ENCODE results near the gene DIP2C.
"Not testable (repeated sequence)": the region's sequence is repeated elsewhere in the genome, so short reads cannot be mapped to it uniquely, and the experiment has no call there.

Gene DIP2C

DNA sequence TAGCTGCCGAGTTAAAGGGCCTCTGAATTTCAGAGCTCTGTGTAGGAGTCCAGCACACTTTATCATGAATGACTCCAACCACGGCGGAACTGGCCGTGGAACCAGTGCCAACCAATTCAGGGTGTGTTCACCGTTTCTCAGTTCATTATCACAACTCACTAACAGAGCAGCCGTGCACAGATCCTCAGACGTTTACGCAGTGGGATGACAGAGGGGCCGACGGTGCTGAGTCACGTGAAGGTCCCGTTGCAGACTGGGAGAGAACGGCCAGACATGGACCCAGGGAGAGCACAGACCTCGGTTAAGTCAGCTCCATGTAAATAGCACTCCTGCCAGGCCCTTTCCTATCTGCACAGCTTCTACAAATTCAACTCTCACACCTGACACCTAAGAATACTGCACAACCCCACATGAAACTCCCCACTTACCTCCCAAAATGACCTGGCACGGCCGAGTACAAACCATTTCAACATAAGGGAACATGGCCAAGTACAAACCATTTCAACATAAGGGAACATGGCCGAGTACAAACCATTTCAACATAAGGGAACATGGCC, 95.5 kb downstream of the DIP2C start:
- no peak for DNase-seq (ENCODE audit: low spot score)

- DNase-seq (ENCODE audit: low spot score), result no peak
Observed at GRCh38 chr10:593421-593820, 96.0 kb downstream of the DIP2C start.

- DNase-seq (ENCODE audit: low spot score), result no peak
Observed at GRCh38 chr10:593016-593415, 96.5 kb downstream of the DIP2C start.

DNA sequence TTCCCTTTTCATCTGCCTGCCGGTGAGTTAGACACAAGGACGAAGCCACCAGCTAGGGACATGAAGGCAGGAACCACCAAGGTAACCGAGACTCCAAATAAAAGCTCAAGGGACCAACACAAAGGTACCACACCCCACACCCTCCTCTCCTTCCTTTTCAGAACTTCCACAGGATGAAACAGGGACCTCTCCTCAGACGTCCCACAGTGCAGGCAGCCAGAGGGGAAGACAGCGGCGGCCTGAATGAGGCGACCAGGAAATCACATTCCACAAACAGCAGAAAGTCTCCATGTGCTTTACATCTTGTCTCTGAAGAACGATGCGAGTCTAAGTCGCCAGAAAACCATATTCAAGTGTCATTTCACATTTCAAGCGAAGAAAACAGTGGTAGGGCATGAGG, 97.8 kb downstream of the DIP2C start:
- no peak for DNase-seq (ENCODE audit: low spot score)

GRCh38 chr10:590721-591120, 98.7 kb downstream of the DIP2C start:
- no peak for DNase-seq (ENCODE audit: low spot score)

DNA sequence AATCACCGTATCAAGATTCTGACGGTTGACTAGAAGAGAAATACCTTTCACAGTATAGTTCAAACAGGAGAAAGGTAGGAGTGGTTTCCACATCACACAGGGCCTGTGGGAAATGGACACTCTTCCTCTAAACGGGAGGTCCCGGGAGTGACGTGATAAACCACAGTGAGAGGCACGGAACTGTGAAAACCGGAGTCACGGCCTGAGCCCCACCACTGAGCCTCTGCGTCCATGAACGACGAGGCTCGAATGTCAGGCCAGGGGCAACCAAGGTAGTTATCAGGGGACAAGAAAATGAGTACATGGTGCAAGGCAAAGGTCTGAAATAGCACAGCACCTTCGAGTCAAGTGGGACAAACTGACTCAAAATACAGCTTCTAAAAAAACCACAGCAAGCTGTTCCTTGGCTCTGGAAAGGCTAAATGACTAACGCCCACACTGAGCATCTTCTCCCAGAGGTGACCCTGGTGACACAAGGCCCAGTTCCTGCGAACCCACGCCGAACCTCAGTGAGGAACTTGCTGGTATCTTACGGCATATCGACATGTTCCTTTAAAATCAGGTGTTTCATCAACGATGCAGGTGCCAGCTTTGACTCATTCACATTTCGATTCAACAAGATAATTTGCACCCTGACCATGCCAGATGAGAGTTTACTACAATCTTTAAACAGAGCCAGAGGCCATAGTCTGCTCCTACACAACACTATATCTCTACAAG, 99.3 kb downstream of the DIP2C start:
- DNase-seq (ENCODE audit: low spot score), result no peak

DNA sequence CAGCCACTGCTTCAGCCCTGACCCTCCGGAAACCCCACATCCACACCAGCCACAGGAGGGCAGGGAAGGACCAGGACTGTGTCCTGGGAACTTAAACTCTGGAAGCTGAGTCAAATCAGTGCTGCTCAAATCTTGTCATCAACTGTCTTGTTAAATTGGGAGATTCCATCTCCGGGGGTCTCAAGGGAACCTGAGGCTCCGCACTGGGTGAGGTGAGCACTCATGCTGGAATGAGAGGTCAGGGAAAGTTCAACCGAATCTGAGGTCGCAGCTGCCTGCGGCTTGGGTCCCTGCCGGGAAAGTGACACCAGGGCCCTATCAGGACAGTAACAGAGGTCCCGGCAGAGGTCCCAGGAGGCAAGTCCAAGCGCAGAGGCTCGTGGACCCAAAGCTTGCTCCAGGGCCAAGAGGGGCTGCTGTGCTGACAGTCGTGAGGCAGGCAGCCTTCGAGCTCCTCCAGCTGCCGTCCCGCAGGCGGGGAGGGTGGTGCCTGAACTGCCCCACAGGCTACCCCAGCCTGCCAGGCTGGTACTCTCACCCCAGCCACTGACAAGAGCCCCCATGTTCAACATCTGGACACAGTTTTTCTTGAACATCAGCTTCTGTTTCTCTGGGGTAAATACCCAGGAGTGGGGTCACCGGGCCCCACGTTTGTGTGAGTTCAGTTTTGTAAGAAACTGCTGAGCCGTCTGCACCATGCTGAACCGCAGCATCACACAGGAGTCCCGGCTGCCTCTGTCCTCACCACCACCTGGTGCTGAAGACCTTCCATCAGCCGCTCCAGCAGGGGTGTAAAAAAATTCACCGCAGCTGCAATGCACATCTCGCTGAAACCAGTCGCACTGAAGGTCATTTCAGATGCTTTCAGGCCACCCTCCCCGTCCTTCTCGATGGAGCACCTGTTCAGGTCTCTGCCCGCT, 101.0 kb downstream of the DIP2C start:
- DNase-seq (ENCODE audit: low spot score), result no peak

DNA sequence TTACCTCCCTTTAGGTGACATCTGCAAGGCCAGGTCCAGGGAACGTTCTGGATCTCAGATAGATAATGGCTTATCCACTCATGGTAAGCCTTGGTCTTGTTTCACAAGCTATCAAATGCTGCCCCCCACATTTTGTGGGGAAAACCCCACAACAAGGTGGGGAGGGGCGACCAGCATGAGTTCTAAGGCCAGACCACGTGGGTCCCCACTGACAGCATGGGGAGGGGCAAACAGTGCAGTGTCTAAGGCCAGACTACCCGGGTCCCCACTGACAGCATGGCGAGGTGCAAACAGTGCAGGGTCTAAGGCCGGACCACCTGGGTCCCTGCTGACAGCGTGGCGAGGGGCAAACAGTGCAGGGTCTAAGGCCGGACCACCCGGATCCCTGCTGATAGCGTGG, 102.8 kb downstream of the DIP2C start:
- no peak for DNase-seq (ENCODE audit: low spot score)

DNA sequence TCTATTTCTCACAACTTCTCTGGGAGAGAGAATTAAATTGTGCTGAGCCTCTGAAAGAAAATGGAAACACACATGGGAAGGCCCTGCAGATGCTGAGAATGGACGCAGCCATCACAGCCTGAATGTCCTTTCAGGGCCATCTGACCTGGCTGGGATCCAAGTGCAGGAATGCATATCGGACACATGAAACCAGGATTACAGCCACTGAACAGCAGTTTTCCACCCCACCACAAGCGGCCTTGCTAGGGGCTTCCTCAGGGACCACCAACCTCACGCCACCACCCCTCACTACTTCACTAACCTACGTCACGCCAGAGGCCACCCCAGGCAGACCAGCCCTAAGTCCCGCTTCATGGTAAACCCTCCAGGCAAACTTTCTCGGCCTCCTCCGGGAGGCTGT, 103.3 kb downstream of the DIP2C start:
- DNase-seq (ENCODE audit: low spot score), result no peak

GRCh38 chr10:585502-585901, 104.0 kb downstream of the DIP2C start:
- no peak for DNase-seq (ENCODE audit: low spot score)

DNA sequence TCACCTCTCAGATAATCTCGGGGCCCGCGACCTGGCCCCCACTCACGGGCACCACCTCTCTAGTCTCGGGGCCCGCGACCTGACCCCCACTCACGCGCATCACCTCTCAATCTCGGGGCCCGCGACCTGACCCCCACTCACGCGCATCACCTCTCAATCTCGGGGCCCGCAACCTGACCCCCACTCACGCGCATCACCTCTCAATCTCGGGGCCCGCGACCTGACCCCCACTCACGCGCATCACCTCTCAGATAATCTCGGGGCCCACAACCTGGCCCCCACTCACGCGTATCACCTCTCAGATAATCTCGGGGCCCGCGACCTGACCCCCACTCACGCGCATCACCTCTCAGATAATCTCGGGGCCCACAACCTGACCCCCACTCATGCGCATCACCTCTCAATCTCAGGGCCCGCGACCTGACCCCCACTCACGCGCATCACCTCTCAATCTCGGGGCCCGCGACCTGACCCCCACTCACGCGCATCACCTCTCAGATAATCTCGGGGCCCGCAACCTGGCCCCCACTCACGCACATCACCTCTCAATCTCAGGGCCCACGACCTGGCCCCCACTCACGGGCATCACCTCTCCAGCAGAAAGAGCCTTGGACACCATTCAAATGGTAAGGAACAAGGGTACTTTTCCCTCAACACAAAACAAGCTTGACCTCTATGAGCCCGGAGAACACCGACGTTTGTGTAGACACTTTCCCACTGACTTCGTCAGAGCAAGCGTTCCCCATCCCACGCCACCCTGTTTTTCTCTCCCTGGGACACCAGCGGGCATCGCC, 104.8 kb downstream of the DIP2C start:
- not testable (repeated sequence) for DNase-seq (ENCODE audit: low spot score)

- DNase-seq (ENCODE audit: low spot score), result no peak
Observed at GRCh38 chr10:583433-583832, 106.0 kb downstream of the DIP2C start.

GRCh38 chr10:581776-582330, 107.6 kb downstream of the DIP2C start:
- no peak for DNase-seq (ENCODE audit: low spot score)

DNA sequence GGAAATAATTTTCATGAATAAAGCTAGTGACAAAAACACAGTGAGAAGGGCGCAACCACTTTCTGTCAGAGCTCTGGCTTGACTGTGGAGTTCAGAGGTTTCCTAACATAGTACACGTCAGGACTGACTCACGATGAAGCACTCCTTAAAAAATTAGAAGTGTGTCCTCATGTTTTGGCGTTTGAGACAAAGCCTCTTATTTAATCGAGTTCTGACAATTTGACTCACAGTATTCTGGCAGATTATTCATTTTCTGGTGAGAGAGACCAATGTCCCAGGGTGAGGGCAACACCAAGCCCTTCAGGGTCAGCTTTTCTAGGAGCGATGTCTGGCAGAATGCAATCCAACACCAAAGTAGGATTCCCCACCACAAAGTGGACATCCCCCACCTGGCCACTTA, 108.7 kb downstream of the DIP2C start:
- no peak for DNase-seq (ENCODE audit: low spot score)

DNA sequence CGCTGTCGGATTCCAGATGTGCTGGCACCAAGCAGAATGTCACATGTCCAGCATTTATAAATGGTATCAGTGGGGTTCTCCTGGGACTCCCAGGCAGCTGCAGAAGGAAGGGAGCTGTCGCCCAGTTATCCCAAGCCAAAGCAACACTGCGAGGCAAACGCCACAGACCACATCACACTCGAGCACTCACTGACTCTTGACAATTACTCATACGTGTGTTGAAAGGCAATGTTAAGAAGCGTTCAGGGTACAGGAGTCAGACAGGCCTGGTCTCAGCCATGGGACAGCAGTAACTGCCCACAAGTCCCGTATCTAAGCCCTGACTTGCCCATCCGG, 113.4 kb downstream of the DIP2C start:
- no peak for DNase-seq (ENCODE audit: low spot score)

DNA sequence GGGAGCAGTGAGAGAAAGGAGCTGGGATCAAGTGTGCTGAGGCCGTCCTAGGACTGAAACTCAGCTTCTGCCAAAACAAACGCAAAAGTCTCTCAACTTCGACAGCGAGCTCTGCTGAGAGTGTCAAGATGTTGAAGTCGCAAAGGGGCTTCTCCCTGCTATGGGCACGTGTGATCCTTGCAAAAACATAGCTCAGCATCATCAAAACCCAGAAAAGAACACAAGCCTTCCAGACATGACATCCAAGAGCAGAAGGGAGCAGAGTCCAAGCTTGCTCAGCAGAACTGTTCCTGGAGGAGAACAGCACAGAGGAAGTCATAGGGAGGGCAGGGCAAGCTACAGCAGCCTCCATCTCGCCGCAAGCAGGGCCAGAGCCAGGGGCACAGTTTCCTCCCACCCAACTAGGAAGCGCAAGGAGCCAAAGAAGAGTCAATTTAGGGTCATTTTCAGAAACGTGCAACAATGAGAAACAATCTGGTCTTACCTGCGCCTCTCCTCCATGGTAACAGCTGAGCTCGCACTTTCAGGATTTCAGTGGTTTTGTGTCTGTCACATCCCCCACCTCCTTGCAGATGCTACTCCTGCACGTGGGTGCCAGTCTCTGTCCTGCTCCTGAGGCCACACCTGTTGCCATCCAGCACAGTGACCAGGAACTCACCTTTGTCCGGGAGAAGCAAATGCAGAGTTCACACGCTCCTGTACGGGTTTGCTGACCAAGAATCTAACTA, 113.9 kb downstream of the DIP2C start:
- no peak for DNase-seq (ENCODE audit: low spot score)

- no peak for DNase-seq (ENCODE audit: low spot score)
Observed at GRCh38 chr10:572696-573095, 116.8 kb downstream of the DIP2C start.

- DNase-seq (ENCODE audit: low spot score), result no peak
Observed at GRCh38 chr10:571688-572451, 117.6 kb downstream of the DIP2C start.

GRCh38 chr10:571166-571565, 118.3 kb downstream of the DIP2C start:
- no peak for DNase-seq (ENCODE audit: low spot score)

DNA sequence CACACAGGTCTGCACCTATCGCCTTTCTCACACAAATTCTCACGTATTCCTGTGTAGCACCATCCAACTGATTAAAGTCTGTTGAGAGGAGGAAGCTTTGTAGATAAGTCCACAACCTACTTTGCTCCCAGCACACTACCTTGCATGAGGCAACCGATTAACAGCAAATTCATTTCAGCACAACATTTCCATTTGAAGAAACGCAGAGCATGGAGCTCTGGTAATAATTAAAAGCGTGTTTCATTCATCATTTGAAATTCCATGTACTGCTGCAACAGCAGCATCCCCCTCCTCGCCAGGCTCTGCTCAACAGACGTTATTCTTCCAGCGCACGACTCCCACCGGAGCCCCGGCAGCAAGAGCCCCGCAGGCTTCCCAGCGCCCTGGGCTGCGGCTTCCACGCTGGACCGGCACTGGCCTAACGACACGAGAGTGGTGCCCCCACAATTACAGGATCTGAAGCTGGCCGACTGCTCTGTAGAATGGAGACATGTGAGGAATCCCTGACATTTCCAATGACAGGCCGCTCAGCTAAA, 118.8 kb downstream of the DIP2C start:
- no peak for DNase-seq (ENCODE audit: low spot score)

Measured in CD4-positive, alpha-beta T cell treated with Interleukin-15 for 4 hours (primary cell).